HCT116 (cell line): ENCODE measurements around the gene EPHB2. TPM values are rescaled to one million over a fixed set of nuclear protein-coding genes. Genes with fewer than 3 reads are reported as not detected.

Experiments
- ATAC-seq: fragments of 200-7000 bp; cut with Tn5 transposase; 2 replicates; pipeline ENCODE4 v1.9.1; 2020; ENCODE audit warnings: mild to moderate bottlenecking, moderate library complexity
- BruUV-seq: library from RNA; stranded (reverse); fragments of 400-500 nt; replicated peaks from 2 replicates; lab custom pipeline; 2021; lab: Mats Ljungman, UMichigan
- CTCF ChIA-PET: fragments of 300-600 bp; sonication (Branson Sonifier 250); formaldehyde crosslinking; loops from one replicate; lab custom pipeline; 2021; ENCODE audit warnings: antibody characterized with exemption; lab: Charles Lee
- POLR2A ChIA-PET: fragments of 300-600, 350-600 bp; sonication (Branson Sonifier 250); formaldehyde crosslinking; loops from one replicate; lab custom pipeline; 2021; ENCODE audit warnings: antibody characterized with exemption; lab: Charles Lee
- RAD21 ChIA-PET, 2 experiments: fragments of 300-600 bp; sonication (Branson Sonifier 250); formaldehyde crosslinking; loops; one replicate each; lab custom pipeline; 2023; ENCODE audit warnings: low total read pairs in 2 of 2; ENCODE audit not compliant: uncharacterized antibody in 2 of 2, unreplicated experiment in 2 of 2, low non-redundant PET in 1 of 2; lab: Charles Lee
- DNase-seq: peaks from one replicate; pipeline ENCODE4 v3.0.0-alpha.2; 2010; ENCODE audit warnings: low read depth, low spot score
- H2AFZ ChIP-seq: fragments of 200-600 bp; shearing (Covaris generic), sonication (generic); 2 replicates; pipeline ENCODE4 v1.6.1; 2017; ENCODE audit warnings: low read depth, mixed run types, mixed read lengths, antibody characterized with exemption, low read length; ENCODE audit not compliant: poor library complexity, severe bottlenecking
- H3K27ac ChIP-seq: 2 replicates; pipeline ENCODE4 v1.5.1; 2012; ENCODE audit warnings: low read depth, low read length
- H3K27me3 ChIP-seq: fragments of 200-600 bp; sonication (generic); 2 replicates; pipeline ENCODE4 v1.6.1; 2016; ENCODE audit warnings: mixed run types, low read length, mixed read lengths; ENCODE audit not compliant: insufficient read depth
- H3K36me3 ChIP-seq, 2 experiments: fragments of 200-500 bp in 1 of 2; fragments of 200-600 bp in 1 of 2; sonication (Bioruptor generic) in 1 of 2; sonication (generic) in 1 of 2; 2 replicates each; pipeline versions ENCODE4 v1.5.1 to v1.6.1; 2014 to 2016; ENCODE audit warnings: low read length in 2 of 2, inconsistent platforms in 1 of 2, mixed read lengths in 1 of 2, mixed run types in 1 of 2; ENCODE audit not compliant: insufficient read depth in 2 of 2, control insufficient read depth in 1 of 2
- H3K4me1 ChIP-seq, 2 experiments: fragments of 200-600 bp in 1 of 2; sonication (generic) in 1 of 2; 2 replicates each; pipeline versions ENCODE4 v1.5.1 to v1.6.1; 2012 to 2017; ENCODE audit warnings: low read length in 2 of 2, inconsistent platforms in 1 of 2, mild to moderate bottlenecking in 1 of 2, mixed read lengths in 1 of 2, mixed run types in 1 of 2, moderate library complexity in 1 of 2; ENCODE audit not compliant: insufficient read depth in 2 of 2, control insufficient read depth in 1 of 2
- H3K4me2 ChIP-seq: fragments of 200-600 bp; sonication (generic); 2 replicates; pipeline ENCODE4 v1.6.1; 2017; ENCODE audit warnings: mixed run types, low read length, mixed read lengths
- H3K4me3 ChIP-seq, 2 experiments: fragments of 200-600 bp in 1 of 2; sonication (generic) in 1 of 2; replicated peaks in 1 of 2; 2 replicates each; pipeline ENCODE4 v1.5.1; 2011 to 2016; ENCODE audit warnings: low read length in 2 of 2, control low read depth in 1 of 2, low read depth in 1 of 2, mild to moderate bottlenecking in 1 of 2, mixed read lengths in 1 of 2, mixed run types in 1 of 2
- H3K79me2 ChIP-seq: fragments of 200-600 bp; sonication (generic); 2 replicates; pipeline ENCODE4 v1.6.1; 2017; ENCODE audit warnings: mild to moderate bottlenecking, mixed run types, low read length, moderate library complexity, mixed read lengths; ENCODE audit not compliant: insufficient read depth
- H3K9ac ChIP-seq: fragments of 200-600 bp; sonication (generic); 2 replicates; pipeline ENCODE4 v1.6.1; 2016; ENCODE audit warnings: low read length, mixed read lengths
- H3K9me2 ChIP-seq: fragments of 200-600 bp; sonication (generic), shearing (Covaris generic); 2 replicates; pipeline ENCODE4 v1.6.1; 2017; ENCODE audit warnings: mixed run types, mild to moderate bottlenecking, moderate library complexity; ENCODE audit not compliant: insufficient read depth
- H3K9me3 ChIP-seq, 2 experiments: fragments of 200-500 bp in 1 of 2; fragments of 200-600 bp in 1 of 2; sonication (Bioruptor generic) in 1 of 2; sonication (generic) in 1 of 2; 2 replicates each; pipeline ENCODE4 v1.6.1; 2014 to 2017; ENCODE audit warnings: low read length in 2 of 2, mixed read lengths in 2 of 2, inconsistent platforms in 1 of 2, low read depth in 1 of 2, mild to moderate bottlenecking in 1 of 2, mixed run types in 1 of 2, moderate library complexity in 1 of 2; ENCODE audit not compliant: control insufficient read depth in 1 of 2, insufficient read depth in 1 of 2
- H4K20me1 ChIP-seq: fragments of 200-600 bp; sonication (generic), shearing (Covaris generic); 2 replicates; pipeline ENCODE4 v1.6.1; 2017; ENCODE audit warnings: mixed run types, mild to moderate bottlenecking, moderate library complexity; ENCODE audit not compliant: insufficient read depth
- CEBPB ChIP-seq: IDR thresholded peaks from 2 replicates; pipeline ENCODE4 v1.6.1; 2012; ENCODE audit warnings: low read depth
- EGR1 ChIP-seq: IDR thresholded peaks from 2 replicates; pipeline ENCODE4 v1.6.1; 2012; ENCODE audit warnings: low read depth
- ELF1 ChIP-seq: IDR thresholded peaks from 2 replicates; pipeline ENCODE4 v1.6.1; 2012; ENCODE audit warnings: low read depth, borderline replicate concordance
- FOSL1 ChIP-seq: IDR thresholded peaks from 2 replicates; pipeline ENCODE4 v1.6.1; 2012; ENCODE audit warnings: low read depth
- POLR2A ChIP-seq: IDR thresholded peaks from 2 replicates; pipeline ENCODE4 v1.7.0; 2011; ENCODE audit warnings: borderline replicate concordance; ENCODE audit not compliant: insufficient read depth, insufficient read length; ENCODE audit errors: extremely low read depth
- POLR2AphosphoS5 ChIP-seq: IDR thresholded peaks from 2 replicates; pipeline ENCODE4 v1.6.1; 2011; ENCODE audit warnings: mild to moderate bottlenecking, low read depth, low read length, moderate library complexity
- REST ChIP-seq: IDR thresholded peaks from 2 replicates; pipeline ENCODE4 v1.6.1; 2012; ENCODE audit warnings: low read depth
- SIN3A ChIP-seq: IDR thresholded peaks from 2 replicates; pipeline ENCODE4 v1.6.1; 2012; ENCODE audit warnings: low read depth
- SP1 ChIP-seq: IDR thresholded peaks from 2 replicates; pipeline ENCODE4 v1.6.1; 2012; ENCODE audit warnings: low read depth
- SRF ChIP-seq: IDR thresholded peaks from 2 replicates; pipeline ENCODE4 v1.6.1; 2012; ENCODE audit warnings: low read depth
- ZFX ChIP-seq: fragments of 450-650 bp; IDR thresholded peaks from 2 replicates; pipeline ENCODE4 v1.6.1; 2017
- intact Hi-C: fragments of 100-400 bp; cut with micrococcal nuclease; formaldehyde crosslinking; loops from 2 replicates; pipeline ENCODE4 v1.10.0; 2022
- total RNA-seq: library from RNA; stranded (reverse); gene quantifications from one replicate; pipeline ENCODE4 v1.2.1, GENCODE V29; 2021; ENCODE audit not compliant: unreplicated experiment
- TF ChIP-seq, protein P1 (sequence below): IDR thresholded peaks from 2 replicates; pipeline ENCODE4 v1.6.1; 2012

EPHB2 gene
- total RNA-seq, 1 experiment from 2014 or later, result 19.5 TPM

GRCh38 chr1:22722901-22723550 is 12.4 kb downstream of the EPHB2 start:
- ATAC-seq (no peak), DNase-seq (no peak)
- Histone ChIP-seq H3K27ac (no peak overlapping the region), H3K9me3 (no peaks in the 10 kb centered on the region), H3K36me3 (no peaks in the 10 kb centered on the region), H3K79me2 (no peaks in the 10 kb centered on the region), H3K4me2 (no peak overlapping the region), H4K20me1 (no peaks in the 10 kb centered on the region), H3K4me3 (no peak overlapping the region), H3K27me3 (no peaks in the 10 kb centered on the region), H3K4me1 (no peaks in the 10 kb centered on the region), H3K9me2 (no peaks in the 10 kb centered on the region), H2AFZ (no peak overlapping the region), H3K9ac (no peak overlapping the region)
- POLR2A ChIA-PET, result no interaction called here
- TF ChIP-seq POLR2A, result no peak
- no peak for TF ChIP-seq POLR2AphosphoS5
- TF ChIP-seq CEBPB, result no peak
- TF ChIP-seq SP1, result no peak
- TF ChIP-seq SIN3A, result no peak
- TF ChIP-seq, protein P1, sequence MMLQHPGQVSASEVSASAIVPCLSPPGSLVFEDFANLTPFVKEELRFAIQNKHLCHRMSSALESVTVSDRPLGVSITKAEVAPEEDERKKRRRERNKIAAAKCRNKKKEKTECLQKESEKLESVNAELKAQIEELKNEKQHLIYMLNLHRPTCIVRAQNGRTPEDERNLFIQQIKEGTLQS, result no peak
- no peak for TF ChIP-seq SRF
- no peak for TF ChIP-seq ELF1
- TF ChIP-seq EGR1, result no peak
- TF ChIP-seq FOSL1, result no peak
- TF ChIP-seq REST, result no peak
- no peak for TF ChIP-seq ZFX
- CTCF ChIA-PET, result interaction anchor here (1.6 kb wide), 1 partner anchor 18 kb away, joined by 7 read pairs; no protein-coding TSS in a partner anchor
- intact Hi-C loops, result no loop called here
- BruUV-seq, result no TSS peak
- RAD21 ChIA-PET, result no interaction called here
